Hepatocyte (in vitro differentiated cells): ENCODE measurements around the gene CYP1A2.

ENCODE experiments used
- EZH2 ChIP-seq: fragments of 200-600 bp; sonication (generic); IDR thresholded peaks from 2 replicates; pipeline ENCODE4 v1.6.1; 2016; ENCODE audit warnings: antibody characterized with exemption, mild to moderate bottlenecking, borderline replicate concordance
- EZH2phosphoT487 ChIP-seq: fragments of 200-600 bp; sonication (generic); IDR thresholded peaks from one replicate; pipeline ENCODE4 v1.6.1; 2018; ENCODE audit warnings: antibody characterized with exemption, mild to moderate bottlenecking, low read depth, moderate library complexity; ENCODE audit not compliant: unreplicated experiment, severe bottlenecking
- TF ChIP-seq, protein P1 (sequence below): fragments of 200-600 bp; sonication (generic); IDR thresholded peaks from 2 replicates; pipeline ENCODE4 v1.5.1; 2016; ENCODE audit warnings: antibody characterized with exemption, mild to moderate bottlenecking; ENCODE audit not compliant: poor library complexity

- TF ChIP-seq, protein P1, sequence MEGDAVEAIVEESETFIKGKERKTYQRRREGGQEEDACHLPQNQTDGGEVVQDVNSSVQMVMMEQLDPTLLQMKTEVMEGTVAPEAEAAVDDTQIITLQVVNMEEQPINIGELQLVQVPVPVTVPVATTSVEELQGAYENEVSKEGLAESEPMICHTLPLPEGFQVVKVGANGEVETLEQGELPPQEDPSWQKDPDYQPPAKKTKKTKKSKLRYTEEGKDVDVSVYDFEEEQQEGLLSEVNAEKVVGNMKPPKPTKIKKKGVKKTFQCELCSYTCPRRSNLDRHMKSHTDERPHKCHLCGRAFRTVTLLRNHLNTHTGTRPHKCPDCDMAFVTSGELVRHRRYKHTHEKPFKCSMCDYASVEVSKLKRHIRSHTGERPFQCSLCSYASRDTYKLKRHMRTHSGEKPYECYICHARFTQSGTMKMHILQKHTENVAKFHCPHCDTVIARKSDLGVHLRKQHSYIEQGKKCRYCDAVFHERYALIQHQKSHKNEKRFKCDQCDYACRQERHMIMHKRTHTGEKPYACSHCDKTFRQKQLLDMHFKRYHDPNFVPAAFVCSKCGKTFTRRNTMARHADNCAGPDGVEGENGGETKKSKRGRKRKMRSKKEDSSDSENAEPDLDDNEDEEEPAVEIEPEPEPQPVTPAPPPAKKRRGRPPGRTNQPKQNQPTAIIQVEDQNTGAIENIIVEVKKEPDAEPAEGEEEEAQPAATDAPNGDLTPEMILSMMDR, result no peak
- TF ChIP-seq EZH2phosphoT487, result no peak
- no peak for TF ChIP-seq EZH2
These were observed 6.2 kb upstream of the CYP1A2 start for GRCh38 chr15:74742422-74742821.
